Glutamatergic neuron (in vitro differentiated cells): Measurements from ENCODE around the gene FBP2. TPM values are rescaled to one million over a fixed set of nuclear protein-coding genes. Genes with fewer than 3 reads are reported as not detected.

ENCODE experiments used
- DNase-seq: peaks from one replicate; pipeline ENCODE4 v3.0.0; 2022
- H3K27ac Mint-ChIP-seq: one replicate; pipeline ENCODE4 v1.8.0; 2020; ENCODE audit warnings: mild to moderate bottlenecking, mixed read lengths, inconsistent platforms; ENCODE audit not compliant: unreplicated experiment
- H3K27me3 Mint-ChIP-seq: one replicate; pipeline ENCODE4 v1.8.0; 2020; ENCODE audit warnings: mild to moderate bottlenecking, moderate library complexity, mixed read lengths, inconsistent platforms; ENCODE audit not compliant: unreplicated experiment
- H3K36me3 Mint-ChIP-seq: one replicate; pipeline ENCODE4 v1.8.0; 2020; ENCODE audit warnings: mild to moderate bottlenecking, mixed read lengths, inconsistent platforms; ENCODE audit not compliant: unreplicated experiment
- H3K4me1 Mint-ChIP-seq: one replicate; pipeline ENCODE4 v1.8.0; 2020; ENCODE audit warnings: mild to moderate bottlenecking, low read depth, mixed read lengths, inconsistent platforms; ENCODE audit not compliant: unreplicated experiment
- H3K4me3 Mint-ChIP-seq: one replicate; pipeline ENCODE4 v1.8.0; 2020; ENCODE audit warnings: mild to moderate bottlenecking, mixed read lengths, inconsistent platforms; ENCODE audit not compliant: unreplicated experiment
- H3K9me3 Mint-ChIP-seq: one replicate; pipeline ENCODE4 v1.8.0; 2020; ENCODE audit warnings: mild to moderate bottlenecking, moderate library complexity, mixed read lengths, inconsistent platforms; ENCODE audit not compliant: unreplicated experiment
- CTCF ChIP-seq: fragments of 200-600 bp; sonication (generic); IDR thresholded peaks from one replicate; pipeline ENCODE4 v1.5.0; 2021; ENCODE audit not compliant: partially characterized antibody, unreplicated experiment
- long read RNA-seq: library from polyadenylated mRNA; unstranded; transcript quantifications from one replicate; pipeline ENCODE4 v2.0.0, GENCODE V29; 2020; ENCODE audit not compliant: unreplicated experiment
- total RNA-seq: library from RNA; stranded (reverse); fragmentation: NEBNext Ultra II Directional; extraction: Animal tissue kit (Norgen Biotek cat#: 25700); gene quantifications from one replicate; pipeline ENCODE4 v1.2.1, GENCODE V29; 2021; ENCODE audit not compliant: unreplicated experiment

FBP2 gene
- total RNA-seq: not detected
- long read RNA-seq, partial matches to known transcripts: 0 of 2 reads
- long read RNA-seq, other reads (novel, unspliced or antisense): 2 of 2 reads

GRCh38 chr9:94593459-94594345 lies at the start of gene FBP2:
Gene FBP2, minus strand, starts transcription at chr9:94593824. Its CDS starts 98 bp downstream, at chr9:94593726.
- no peaks in the 10 kb centered on the region for H3K36me3 Mint-ChIP-seq
- H3K27ac Mint-ChIP-seq: no peak within 1 kb of the TSS
- no peaks in the 10 kb centered on the region for H3K4me1 Mint-ChIP-seq
- TF ChIP-seq CTCF: no peak
- no peak for DNase-seq
- no peak within 1 kb of the TSS for H3K4me3 Mint-ChIP-seq
- peaks cover 1% of the 10 kb centered on the region for H3K9me3 Mint-ChIP-seq
- H3K27me3 Mint-ChIP-seq: peaks cover 2% of the 10 kb centered on the region

GRCh38 chr9:94643176-94643575 lies 49.6 kb upstream of the FBP2 start:
- Mint-ChIP-seq H3K9me3 (peaks cover 6% of the 10 kb centered on the region), H3K27me3 (peaks cover 17% of the 10 kb centered on the region), H3K27ac (no peak overlapping the region), H3K36me3 (peaks cover 9% of the 10 kb centered on the region), H3K4me3 (no peak overlapping the region), H3K4me1 (peaks cover 2% of the 10 kb centered on the region)
- no peak for TF ChIP-seq CTCF
- DNase-seq: no peak

- no peak overlapping the region for H3K4me3 Mint-ChIP-seq
- H3K4me1 Mint-ChIP-seq: peaks cover 2% of the 10 kb centered on the region
- peaks cover 21% of the 10 kb centered on the region for H3K27me3 Mint-ChIP-seq
- peaks cover 8% of the 10 kb centered on the region for H3K36me3 Mint-ChIP-seq
- DNase-seq: no peak
- H3K9me3 Mint-ChIP-seq: peaks cover 6% of the 10 kb centered on the region
- no peak overlapping the region for H3K27ac Mint-ChIP-seq
- TF ChIP-seq CTCF: no peak
These were observed 48.9 kb upstream of the FBP2 start for GRCh38 chr9:94642501-94642900.

- Mint-ChIP-seq H3K27ac (no peak overlapping the region), H3K4me3 (peak overlapping the region; percentile 84), H3K27me3 (peaks cover 21% of the 10 kb centered on the region), H3K36me3 (peaks cover 8% of the 10 kb centered on the region), H3K9me3 (peaks cover 3% of the 10 kb centered on the region), H3K4me1 (peaks cover 2% of the 10 kb centered on the region)
- DNase-seq: no peak
- TF ChIP-seq CTCF: no peak
These were observed 46.4 kb upstream of the FBP2 start for GRCh38 chr9:94639999-94640376.
